SK-N-SH treated with all-trans-retinoic acid at 6 μM for 48 hours (cell line): ENCODE measurements around the gene RHOT2.

ENCODE experiments used
- ATAC-seq: fragments of 200-7000 bp; cut with Tn5 transposase; 3 replicates; pipeline ENCODE4 v1.9.1; 2020; ENCODE audit warnings: mild to moderate bottlenecking, moderate library complexity
- ARNTL ChIP-seq: fragments of 450-650 bp; formaldehyde crosslinking; IDR thresholded peaks from 2 replicates; pipeline ENCODE4 v1.5.0; 2020; ENCODE audit warnings: low read depth, mild to moderate bottlenecking, moderate library complexity, borderline replicate concordance
- BACH2 ChIP-seq: fragments of 250-450 bp; sonication (Bioruptor Pico); IDR thresholded peaks from 2 replicates; pipeline ENCODE4 v1.9.0; 2021; ENCODE audit warnings: mild to moderate bottlenecking, borderline replicate concordance
- CREB5 ChIP-seq: fragments of 250-450 bp; sonication (Bioruptor Pico); IDR thresholded peaks from 2 replicates; pipeline ENCODE4 v1.5.1; 2020; ENCODE audit warnings: low read depth, mild to moderate bottlenecking, moderate library complexity
- CSDC2 ChIP-seq: fragments of 250-450 bp; sonication (Bioruptor Pico); IDR thresholded peaks from 2 replicates; pipeline ENCODE4 v1.5.0; 2020; ENCODE audit warnings: mild to moderate bottlenecking, moderate library complexity
- CSRNP3 ChIP-seq: fragments of 250-450 bp; sonication (Bioruptor Pico); IDR thresholded peaks from 2 replicates; pipeline ENCODE4 v1.5.1; 2021; ENCODE audit warnings: mild to moderate bottlenecking, moderate library complexity
- ESRRG ChIP-seq: fragments of 250-450 bp; sonication (Bioruptor Pico); IDR thresholded peaks from 2 replicates; pipeline ENCODE4 v1.6.1; 2021; ENCODE audit warnings: mild to moderate bottlenecking
- GLIS3 ChIP-seq: fragments of 250-450 bp; sonication (Bioruptor Pico); IDR thresholded peaks from 2 replicates; pipeline ENCODE4 v1.5.0; 2020; ENCODE audit warnings: mild to moderate bottlenecking, moderate library complexity
- ISL1 ChIP-seq: fragments of 250-450 bp; sonication (Bioruptor Pico); IDR thresholded peaks from 2 replicates; pipeline ENCODE4 v2.1.2; 2022; ENCODE audit warnings: mild to moderate bottlenecking, moderate library complexity
- OSR1 ChIP-seq: fragments of 250-450 bp; sonication (Bioruptor Pico); IDR thresholded peaks from 2 replicates; pipeline ENCODE4 v1.8.0; 2022; ENCODE audit warnings: moderate library complexity, mild to moderate bottlenecking, inconsistent platforms
- PPARA ChIP-seq: fragments of 250-450 bp; sonication (Bioruptor Pico); IDR thresholded peaks from 2 replicates; pipeline ENCODE4 v1.5.0; 2020; ENCODE audit warnings: mild to moderate bottlenecking, borderline replicate concordance
- RARB ChIP-seq: fragments of 250-450 bp; sonication (Bioruptor Pico); IDR thresholded peaks from 2 replicates; pipeline ENCODE4 v1.8.0; 2021; ENCODE audit warnings: mild to moderate bottlenecking, moderate library complexity
- SNAI2 ChIP-seq: fragments of 250-450 bp; sonication (Bioruptor Pico); IDR thresholded peaks from 2 replicates; pipeline ENCODE4 v1.5.0; 2020; ENCODE audit warnings: mild to moderate bottlenecking, moderate library complexity
- TCF4 ChIP-seq: fragments of 250-450 bp; sonication (Bioruptor Pico); IDR thresholded peaks from 2 replicates; pipeline ENCODE4 v1.8.0; 2021; ENCODE audit warnings: mild to moderate bottlenecking, moderate library complexity, borderline replicate concordance
- TOX ChIP-seq: fragments of 250-450 bp; sonication (Bioruptor Pico); IDR thresholded peaks from 2 replicates; pipeline ENCODE4 v1.8.0; 2021; ENCODE audit warnings: mild to moderate bottlenecking, moderate library complexity, borderline replicate concordance
- TSHZ2 ChIP-seq: fragments of 250-450 bp; sonication (Bioruptor Pico); IDR thresholded peaks from 2 replicates; pipeline ENCODE4 v1.5.0; 2020; ENCODE audit warnings: mild to moderate bottlenecking, moderate library complexity
- ZC3H10 ChIP-seq: fragments of 250-450 bp; sonication (Bioruptor Pico); IDR thresholded peaks from 2 replicates; pipeline ENCODE4 v1.5.1; 2021; ENCODE audit warnings: mild to moderate bottlenecking, moderate library complexity
- ZFP3 ChIP-seq: fragments of 250-450 bp; sonication (Bioruptor Pico); IDR thresholded peaks from 2 replicates; pipeline ENCODE4 v1.5.0; 2020; ENCODE audit warnings: mild to moderate bottlenecking, moderate library complexity
- ZFP30 ChIP-seq: fragments of 450-650 bp; formaldehyde crosslinking; IDR thresholded peaks from 2 replicates; pipeline ENCODE4 v1.5.0; 2022; ENCODE audit warnings: mild to moderate bottlenecking, moderate library complexity
- ZNF565 ChIP-seq: fragments of 450-650 bp; formaldehyde crosslinking; conservative IDR thresholded peaks from 2 replicates; pipeline ENCODE4 v1.5.0; 2020; ENCODE audit warnings: low read depth, mild to moderate bottlenecking, moderate library complexity
- ZNF8 ChIP-seq: fragments of 450-650 bp; formaldehyde crosslinking; IDR thresholded peaks from 2 replicates; pipeline ENCODE4 v1.5.0; 2020; ENCODE audit warnings: mild to moderate bottlenecking, moderate library complexity
- TF ChIP-seq, protein P1 (sequence below): fragments of 250-450 bp; sonication (Bioruptor Pico); IDR thresholded peaks from 2 replicates; pipeline ENCODE4 v1.8.0; 2021; ENCODE audit warnings: low read depth, mild to moderate bottlenecking, moderate library complexity, borderline replicate concordance

Gene RHOT2

DNA sequence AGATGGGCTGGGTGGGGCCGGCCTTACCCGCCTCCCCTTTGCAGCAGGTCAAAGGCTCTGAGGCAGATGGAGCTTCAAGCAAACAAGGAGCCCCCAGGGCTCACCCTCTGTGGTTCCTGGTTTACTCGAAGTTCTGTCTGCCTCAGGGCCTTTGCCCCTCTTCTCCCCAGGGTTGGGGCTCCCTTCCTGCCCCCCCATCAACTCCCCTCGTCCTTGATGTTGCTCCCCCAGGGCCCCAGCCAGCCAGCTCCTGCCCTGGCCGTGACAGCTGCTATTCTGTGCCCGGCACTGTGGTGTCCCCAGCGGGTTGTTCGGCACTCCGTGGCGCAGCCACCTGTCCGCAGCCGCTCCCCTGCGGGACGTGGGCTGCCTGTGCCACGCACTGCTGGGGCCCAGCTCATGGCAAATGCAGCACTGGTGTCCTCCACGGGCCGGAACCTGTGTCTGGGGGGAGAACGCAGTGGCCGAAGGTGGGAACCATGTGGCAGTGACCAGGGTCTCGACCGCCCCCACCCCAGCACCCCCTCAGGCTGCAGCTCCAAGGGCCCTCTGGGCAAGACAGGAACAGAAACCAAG is 42.7 kb downstream of the RHOT2 start:
- no peak for TF ChIP-seq TCF4
- TF ChIP-seq RARB (CRISPR knock-in tag) = no peak
- no peak for TF ChIP-seq OSR1 (CRISPR knock-in tag)
- no peak for TF ChIP-seq ZNF565 (CRISPR knock-in tag)
- no peak for TF ChIP-seq CREB5 (CRISPR knock-in tag)
- no peak for TF ChIP-seq BACH2 (CRISPR knock-in tag)
- no peak for TF ChIP-seq GLIS3 (CRISPR knock-in tag)
- TF ChIP-seq, protein P1, sequence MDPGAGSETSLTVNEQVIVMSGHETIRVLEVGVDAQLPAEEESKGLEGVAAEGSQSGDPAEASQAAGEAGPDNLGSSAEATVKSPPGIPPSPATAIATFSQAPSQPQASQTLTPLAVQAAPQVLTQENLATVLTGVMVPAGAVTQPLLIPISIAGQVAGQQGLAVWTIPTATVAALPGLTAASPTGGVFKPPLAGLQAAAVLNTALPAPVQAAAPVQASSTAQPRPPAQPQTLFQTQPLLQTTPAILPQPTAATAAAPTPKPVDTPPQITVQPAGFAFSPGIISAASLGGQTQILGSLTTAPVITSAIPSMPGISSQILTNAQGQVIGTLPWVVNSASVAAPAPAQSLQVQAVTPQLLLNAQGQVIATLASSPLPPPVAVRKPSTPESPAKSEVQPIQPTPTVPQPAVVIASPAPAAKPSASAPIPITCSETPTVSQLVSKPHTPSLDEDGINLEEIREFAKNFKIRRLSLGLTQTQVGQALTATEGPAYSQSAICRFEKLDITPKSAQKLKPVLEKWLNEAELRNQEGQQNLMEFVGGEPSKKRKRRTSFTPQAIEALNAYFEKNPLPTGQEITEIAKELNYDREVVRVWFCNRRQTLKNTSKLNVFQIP = no peak
- TF ChIP-seq TSHZ2 (CRISPR knock-in tag) = no peak
- TF ChIP-seq CSRNP3 (CRISPR knock-in tag) = no peak
- ATAC-seq = no peak

- TF ChIP-seq RARB (CRISPR knock-in tag) = no peak
- no peak for ATAC-seq
Observed at GRCh38 chr16:711084-711483, 43.2 kb downstream of the RHOT2 start.

DNA sequence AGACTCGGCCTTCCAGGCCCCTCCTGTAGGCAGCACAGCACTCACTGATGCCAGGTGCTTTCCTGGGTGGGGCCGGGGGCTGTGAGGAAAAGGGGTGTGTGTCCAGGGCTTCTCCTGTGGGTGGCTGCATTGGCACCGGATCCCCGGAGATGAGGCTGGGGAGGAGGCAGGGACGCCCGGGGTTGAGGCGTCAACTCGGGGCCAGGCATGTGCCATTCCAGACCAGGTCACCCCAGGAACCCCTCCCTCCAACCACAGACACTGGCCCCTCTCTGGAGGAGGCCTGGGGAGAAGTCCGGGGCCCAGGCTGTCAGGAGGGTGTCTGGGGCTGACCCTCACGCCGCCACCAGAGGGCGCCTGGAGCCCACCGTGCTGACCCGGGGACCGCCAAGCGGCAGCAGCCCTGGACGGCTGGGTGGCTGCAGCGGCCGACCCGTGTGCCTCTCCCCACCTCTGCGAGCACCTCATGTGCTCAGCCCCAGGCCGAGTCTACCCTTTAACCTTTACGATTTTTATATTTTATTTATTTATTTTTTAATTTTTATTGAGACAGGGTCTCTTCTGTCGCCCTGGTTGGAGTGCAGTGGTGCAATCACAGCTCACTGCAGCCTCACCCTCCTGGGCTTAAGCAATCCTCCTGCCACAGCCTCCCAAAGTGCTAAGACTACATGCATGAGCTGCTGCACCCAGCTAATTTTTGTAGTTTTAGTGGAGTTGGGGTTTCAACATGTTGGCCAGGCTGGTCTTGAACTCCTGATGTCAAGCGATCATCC is 43.8 kb downstream of the RHOT2 start:
- ATAC-seq = peak; percentile 65
- TF ChIP-seq ZNF565 (CRISPR knock-in tag) (no peak), CREB5 (CRISPR knock-in tag) (no peak), CSDC2 (CRISPR knock-in tag) (no peak), ZFP3 (CRISPR knock-in tag) (no peak), PPARA (no peak), TCF4 (no peak), BACH2 (CRISPR knock-in tag) (no peak), SNAI2 (CRISPR knock-in tag) (no peak), TOX (no peak), ZC3H10 (CRISPR knock-in tag) (no peak), ZNF8 (CRISPR knock-in tag) (no peak), CSRNP3 (CRISPR knock-in tag) (no peak), ESRRG (CRISPR knock-in tag) (no peak), ARNTL (CRISPR knock-in tag) (no peak), GLIS3 (CRISPR knock-in tag) (no peak), ZFP30 (no peak), ISL1 (CRISPR knock-in tag) (no peak), RARB (CRISPR knock-in tag) (no peak)
- TF ChIP-seq, protein P1 = no peak

- peak; percentile 5 for ATAC-seq
Observed at GRCh38 chr16:712740-713250, 44.9 kb downstream of the RHOT2 start.
